DND-41 (cell line): ENCODE measurements around the gene TCP11.

ENCODE experiments used
- ATAC-seq: fragments of 200-7000 bp; cut with Tn5 transposase; 3 replicates; pipeline ENCODE4 v1.9.1; 2021; ENCODE audit warnings: low read depth; ENCODE audit not compliant: insufficient read depth
- DNase-seq: peaks from one replicate; pipeline ENCODE4 v3.0.0-alpha.2; 2020
- H2AFZ ChIP-seq: 2 replicates; pipeline ENCODE4 v1.6.0; 2012; ENCODE audit warnings: low read depth, low read length
- H3K27ac ChIP-seq: 2 replicates; pipeline ENCODE4 v1.5.1; 2012; ENCODE audit warnings: low read length, inconsistent platforms
- H3K27me3 ChIP-seq: fragments of 200-600 bp; sonication (generic); 2 replicates; pipeline ENCODE4 v1.6.0; 2012; ENCODE audit warnings: low read length, mild to moderate bottlenecking, inconsistent platforms; ENCODE audit not compliant: insufficient read depth, poor library complexity
- H3K36me3 ChIP-seq: 2 replicates; pipeline ENCODE4 v1.5.1; 2012; ENCODE audit warnings: low read length, inconsistent platforms; ENCODE audit not compliant: insufficient read depth
- H3K4me1 ChIP-seq: 2 replicates; pipeline ENCODE4 v1.5.1; 2012; ENCODE audit warnings: mild to moderate bottlenecking, low read length; ENCODE audit not compliant: insufficient read depth
- H3K4me2 ChIP-seq: 2 replicates; pipeline ENCODE4 v1.6.0; 2012; ENCODE audit warnings: mild to moderate bottlenecking, moderate library complexity, low read length, inconsistent platforms; ENCODE audit not compliant: insufficient read depth
- H3K4me3 ChIP-seq, 2 experiments: fragments of 200-600 bp in 1 of 2; shearing (Covaris generic) in 1 of 2; 2 replicates each; pipeline ENCODE4 v1.5.1; 2012 to 2016; ENCODE audit warnings: inconsistent platforms in 2 of 2, low read length in 2 of 2, mild to moderate bottlenecking in 2 of 2, low read depth in 1 of 2, moderate library complexity in 1 of 2
- H3K79me2 ChIP-seq: 2 replicates; pipeline ENCODE4 v1.6.0; 2012; ENCODE audit warnings: low read length, inconsistent platforms; ENCODE audit not compliant: insufficient read depth
- H3K9ac ChIP-seq: 2 replicates; pipeline ENCODE4 v1.6.0; 2012; ENCODE audit warnings: low read depth, mild to moderate bottlenecking, inconsistent platforms, low read length, moderate library complexity
- H3K9me3 ChIP-seq: 2 replicates; pipeline ENCODE4 v1.5.1; 2012; ENCODE audit warnings: low read length, moderate library complexity, mild to moderate bottlenecking, inconsistent platforms; ENCODE audit not compliant: insufficient read depth, severe bottlenecking
- H4K20me1 ChIP-seq: 2 replicates; pipeline ENCODE4 v1.6.0; 2012; ENCODE audit warnings: low read length; ENCODE audit not compliant: insufficient read depth
- CTCF ChIP-seq: IDR thresholded peaks from 2 replicates; pipeline ENCODE4 v1.5.1; 2012; ENCODE audit warnings: borderline replicate concordance, low read length, moderate library complexity, mild to moderate bottlenecking; ENCODE audit not compliant: poor library complexity, severe bottlenecking; ENCODE audit errors: extremely low read depth
- EZH2 ChIP-seq: IDR thresholded peaks from 3 replicates; pipeline ENCODE4 v1.6.1; 2012; ENCODE audit warnings: borderline replicate concordance, low read depth, mild to moderate bottlenecking, moderate library complexity, low read length, inconsistent platforms; ENCODE audit not compliant: severe bottlenecking

The TCP11 gene

GRCh38 chr6:35082046-35082732 lies 59.0 kb downstream of the TCP11 start:
- Histone ChIP-seq H3K36me3 (peaks cover 28% of the 10 kb centered on the region), H3K27ac (no peak overlapping the region)
- ATAC-seq: no peak

GRCh38 chr6:35081426-35081851 lies 59.7 kb downstream of the TCP11 start:
- no peak for ATAC-seq

More at GRCh38 chr6:35082046-35082732, 59.0 kb downstream of the TCP11 start:
- Histone ChIP-seq H3K9me3 (no peaks in the 10 kb centered on the region), H3K4me3 (no peak overlapping the region), H3K4me2 (no peak overlapping the region), H2AFZ (no peak overlapping the region), H4K20me1 (peaks cover 7% of the 10 kb centered on the region; the same call in 1 of the 2 replicates), H3K79me2 (no peaks in the 10 kb centered on the region), H3K9ac (no peak overlapping the region), H3K27me3 (no peaks in the 10 kb centered on the region), H3K4me1 (no peaks in the 10 kb centered on the region)
- DNase-seq: no peak
- TF ChIP-seq CTCF: no peak

GRCh38 chr6:35080821-35081425 lies 60.2 kb downstream of the TCP11 start:
- H3K27ac ChIP-seq: no peak overlapping the region
- H3K36me3 ChIP-seq: peaks cover 24% of the 10 kb centered on the region
- no peak overlapping the region for H2AFZ ChIP-seq
- TF ChIP-seq CTCF (no peak), EZH2 (no peak)
- no peaks in the 10 kb centered on the region for H3K27me3 ChIP-seq
- ATAC-seq (no peak), DNase-seq (no peak)
- no peak overlapping the region for H3K4me3 ChIP-seq
- H3K9ac ChIP-seq: no peak overlapping the region
- no peak overlapping the region for H3K4me2 ChIP-seq
- no peaks in the 10 kb centered on the region for H3K4me1 ChIP-seq
- no peaks in the 10 kb centered on the region for H3K9me3 ChIP-seq
- no peaks in the 10 kb centered on the region for H3K79me2 ChIP-seq
- peaks cover 7% of the 10 kb centered on the region; the same call in 1 of the 2 replicates for H4K20me1 ChIP-seq

More at GRCh38 chr6:35081426-35081851, 59.7 kb downstream of the TCP11 start:
- no peaks in the 10 kb centered on the region for H3K9me3 ChIP-seq
- H4K20me1 ChIP-seq: peaks cover 7% of the 10 kb centered on the region; the same call in 1 of the 2 replicates
- no peak overlapping the region for H3K4me2 ChIP-seq
- peaks cover 24% of the 10 kb centered on the region for H3K36me3 ChIP-seq
- H3K4me1 ChIP-seq: no peaks in the 10 kb centered on the region
- no peak for TF ChIP-seq EZH2
- TF ChIP-seq CTCF: no peak
- no peak overlapping the region for H3K4me3 ChIP-seq
- H3K27me3 ChIP-seq: no peaks in the 10 kb centered on the region
- H2AFZ ChIP-seq: no peak overlapping the region
- H3K27ac ChIP-seq: no peak overlapping the region
- no peak overlapping the region for H3K9ac ChIP-seq
- H3K79me2 ChIP-seq: no peaks in the 10 kb centered on the region
- DNase-seq: no peak
